Activated T-cell treated with anti-CD3 and anti-CD28 coated beads for 1 hour (primary cell): ENCODE results near the gene USP54.

Experiments
- DNase-seq: peaks from one replicate; pipeline ENCODE4 v3.0.0-alpha.2; 2020; ENCODE audit warnings: low read depth

Gene USP54

DNA sequence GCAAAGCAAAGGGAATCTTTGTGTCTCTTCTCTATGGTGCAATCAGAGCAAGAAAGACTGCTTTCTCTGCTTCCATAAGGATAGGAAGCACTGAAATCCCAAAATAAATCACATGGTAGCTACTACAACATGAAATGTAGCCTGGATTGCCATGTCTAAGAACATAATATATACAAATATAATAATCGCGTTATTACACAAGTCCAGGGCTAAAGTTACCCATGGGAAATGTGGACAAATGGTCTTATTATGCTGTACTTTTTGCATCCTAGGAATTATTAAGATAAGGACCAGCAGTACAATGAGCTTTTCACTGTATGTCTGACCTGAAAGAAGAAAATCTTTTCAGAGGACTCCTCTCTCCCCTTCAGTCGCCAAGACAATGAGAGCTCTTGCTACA lies 71.8 kb downstream of the USP54 start:
- no peak for DNase-seq

DNA sequence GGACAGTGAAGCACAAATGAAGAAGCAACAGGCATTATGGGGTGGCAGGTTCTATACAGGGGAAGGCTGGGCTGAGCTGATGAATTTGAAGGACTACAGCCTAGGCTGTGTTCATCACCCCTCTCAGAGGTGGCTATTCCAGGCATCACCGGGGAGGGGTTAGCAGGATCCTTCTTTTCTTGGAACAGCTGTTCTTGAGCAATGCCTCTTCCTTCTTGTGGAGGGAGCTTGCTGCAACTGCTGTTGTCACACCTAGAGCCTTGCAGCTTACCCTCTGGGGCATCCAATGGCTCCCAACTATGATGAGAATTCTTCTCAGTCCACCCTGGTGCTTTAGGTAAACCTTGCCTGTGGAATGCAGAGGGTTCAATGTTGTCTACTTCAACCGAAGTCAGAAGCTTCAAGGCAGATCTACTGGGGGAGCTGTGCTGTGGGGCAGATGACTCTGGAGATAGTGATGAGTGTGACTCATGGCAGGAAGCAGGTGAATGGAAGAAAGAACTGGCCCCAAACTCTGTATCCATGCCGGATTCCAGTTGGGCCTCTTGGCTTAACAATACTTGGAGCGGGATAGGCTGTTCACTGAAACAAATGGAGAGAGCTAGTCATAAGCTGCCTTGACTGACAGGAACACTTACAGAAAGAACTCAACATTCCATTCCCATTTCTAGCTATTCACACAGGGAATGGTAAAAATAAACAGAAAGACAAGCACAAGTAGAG lies 73.8 kb downstream of the USP54 start:
- no peak for DNase-seq

DNA sequence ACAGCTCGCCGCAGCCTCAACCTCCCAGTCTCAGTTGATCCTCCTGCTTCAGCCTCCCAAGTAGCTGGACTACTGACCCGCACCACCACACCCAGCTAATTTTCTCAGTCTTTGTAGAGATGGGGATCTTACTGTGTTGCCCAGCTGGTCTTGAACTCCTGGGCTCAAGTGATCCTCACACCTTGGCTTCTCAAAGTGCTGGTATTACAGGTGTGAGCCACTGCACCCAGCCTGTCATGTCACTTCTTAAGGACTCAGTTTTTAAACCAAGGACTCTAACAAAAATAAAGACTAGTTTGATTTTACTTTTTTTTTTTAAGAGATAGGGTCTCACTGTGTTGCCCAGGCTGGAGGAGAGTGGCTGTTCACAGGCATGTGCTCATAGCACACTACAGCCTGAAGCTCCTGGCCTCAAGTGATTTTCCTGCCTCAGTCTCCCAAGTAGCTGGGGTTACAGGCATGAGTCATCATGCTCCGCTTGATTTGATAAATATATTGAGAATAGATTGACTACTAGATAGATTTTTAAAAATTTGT lies 78.9 kb downstream of the USP54 start:
- DNase-seq = no peak

GRCh38 chr10:73509695-73510094 lies 81.4 kb downstream of the USP54 start:
- DNase-seq = no peak

- no peak for DNase-seq
Observed at GRCh38 chr10:73506491-73506890, 84.7 kb downstream of the USP54 start.

GRCh38 chr10:73506074-73506473 lies 85.1 kb downstream of the USP54 start:
- DNase-seq = no peak

GRCh38 chr10:73503037-73503436 lies 88.1 kb downstream of the USP54 start:
- DNase-seq = no peak

- no peak for DNase-seq
Observed at GRCh38 chr10:73501651-73502050, 89.5 kb downstream of the USP54 start.

DNA sequence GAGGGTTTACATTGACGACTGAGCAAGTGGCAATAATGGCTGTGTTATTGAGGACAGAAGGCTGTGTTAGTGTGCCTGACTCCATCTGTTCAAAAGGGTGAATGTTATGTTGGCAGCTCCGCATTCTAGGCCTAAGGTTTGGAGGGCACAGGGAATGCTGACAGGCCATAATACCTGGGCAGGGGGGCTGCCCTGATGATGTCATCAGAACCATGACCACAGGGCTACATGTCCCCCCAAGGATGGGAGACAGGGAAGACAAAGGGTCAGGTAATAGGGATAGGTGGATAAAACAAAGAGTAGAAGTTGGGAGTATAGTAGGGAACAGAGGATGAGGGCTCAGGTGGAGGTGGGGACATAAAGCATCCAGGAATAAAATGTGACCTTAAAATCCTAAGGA lies 93.5 kb downstream of the USP54 start:
- DNase-seq = no peak

GRCh38 chr10:73495884-73496674 lies 95.1 kb downstream of the USP54 start, which contains the start of gene PPP3CB:
Gene PPP3CB (minus strand): TSS chr10:73496024. CDS start chr10:73495889, 135 bp downstream.
- peak; percentile 89 for DNase-seq

GRCh38 chr10:73495226-73495883 lies 95.8 kb downstream of the USP54 start:
- peak; percentile 78 for DNase-seq

GRCh38 chr10:73494877-73495225 lies 96.3 kb downstream of the USP54 start:
- DNase-seq = no peak

GRCh38 chr10:73494213-73494612 lies 96.9 kb downstream of the USP54 start:
- DNase-seq = no peak

DNA sequence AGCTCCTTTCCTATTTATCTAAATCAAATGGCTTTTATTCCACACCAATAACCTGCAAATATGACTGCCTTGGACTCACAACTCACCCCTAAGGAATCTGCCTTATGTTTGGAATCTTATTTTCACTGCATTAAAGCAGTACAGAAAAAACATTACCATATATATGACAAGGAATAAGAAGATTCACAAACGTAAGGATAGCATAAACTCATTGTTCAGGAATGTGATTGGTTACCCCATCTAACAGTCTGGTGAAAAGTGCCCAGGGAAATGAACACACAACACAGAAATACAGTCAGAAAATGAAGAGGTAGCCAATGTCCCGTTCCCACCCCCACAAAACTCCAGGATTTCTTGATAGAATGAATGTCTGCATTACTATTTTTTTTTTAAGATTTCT lies 97.4 kb downstream of the USP54 start:
- no peak for DNase-seq

DNA sequence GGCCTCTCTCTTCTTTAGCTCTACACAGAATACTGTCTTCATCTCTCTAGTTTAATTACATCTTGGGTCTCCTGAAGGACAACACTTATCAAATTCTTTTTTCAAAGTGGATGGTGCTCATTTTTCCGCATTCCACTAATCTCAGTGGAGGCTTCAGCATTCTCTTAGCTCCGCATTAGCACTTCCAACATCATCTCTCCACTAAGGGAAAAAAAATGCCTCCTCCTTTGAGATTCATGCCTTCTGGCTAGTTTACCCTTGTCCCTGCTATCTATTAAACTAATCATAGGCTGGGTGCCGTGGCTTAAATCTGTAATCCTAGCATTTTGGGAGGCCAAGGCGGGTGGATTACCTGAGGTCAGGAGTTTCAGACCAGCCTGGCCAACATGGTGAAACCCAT lies 104.5 kb downstream of the USP54 start:
- no peak for DNase-seq

DNA sequence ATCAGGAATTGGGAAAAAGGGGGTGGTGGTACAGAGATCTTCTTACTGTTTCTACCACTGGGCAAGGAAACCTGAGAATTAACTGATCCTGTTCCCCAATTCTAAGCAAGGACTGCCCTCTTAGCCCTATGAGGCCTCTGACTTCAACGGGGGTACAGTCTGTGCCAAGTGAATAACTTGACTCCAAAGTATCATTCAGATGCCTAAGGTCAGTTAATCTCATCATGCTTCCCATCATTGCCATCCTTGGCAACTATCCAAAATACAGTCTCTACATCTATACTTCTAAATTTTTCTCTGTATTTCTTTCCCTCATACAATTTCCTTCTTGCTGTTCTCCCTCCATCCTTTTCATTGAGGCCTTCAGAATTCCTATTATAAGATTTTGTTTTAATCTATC lies 105.8 kb downstream of the USP54 start:
- DNase-seq = no peak

GRCh38 chr10:73480158-73480557 lies 111.0 kb downstream of the USP54 start:
- no peak for DNase-seq

GRCh38 chr10:73478636-73479035 lies 112.5 kb downstream of the USP54 start:
- no peak for DNase-seq

GRCh38 chr10:73471226-73471625 lies 119.9 kb downstream of the USP54 start:
- DNase-seq = no peak

DNA sequence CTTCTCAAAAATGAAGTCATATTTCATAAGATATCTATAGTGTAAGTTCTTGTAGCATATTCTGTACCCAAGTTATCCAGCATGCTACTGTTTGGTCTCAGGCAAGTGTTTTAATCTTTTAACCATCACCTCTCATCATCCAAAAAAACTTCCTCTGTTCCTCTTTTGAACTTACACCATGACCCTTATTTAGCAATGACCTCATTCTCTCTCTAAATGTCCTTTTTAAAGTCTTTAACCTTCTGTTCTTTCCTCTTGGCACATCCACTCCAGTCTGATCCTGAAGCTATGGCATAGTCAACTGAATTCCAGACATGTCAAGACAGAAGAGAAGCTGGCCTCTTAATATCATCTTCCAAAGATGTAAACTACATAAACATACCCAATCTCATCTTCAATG lies 121.6 kb downstream of the USP54 start:
- DNase-seq = no peak

GRCh38 chr10:73467206-73467605 lies 123.9 kb downstream of the USP54 start:
- no peak for DNase-seq

DNA sequence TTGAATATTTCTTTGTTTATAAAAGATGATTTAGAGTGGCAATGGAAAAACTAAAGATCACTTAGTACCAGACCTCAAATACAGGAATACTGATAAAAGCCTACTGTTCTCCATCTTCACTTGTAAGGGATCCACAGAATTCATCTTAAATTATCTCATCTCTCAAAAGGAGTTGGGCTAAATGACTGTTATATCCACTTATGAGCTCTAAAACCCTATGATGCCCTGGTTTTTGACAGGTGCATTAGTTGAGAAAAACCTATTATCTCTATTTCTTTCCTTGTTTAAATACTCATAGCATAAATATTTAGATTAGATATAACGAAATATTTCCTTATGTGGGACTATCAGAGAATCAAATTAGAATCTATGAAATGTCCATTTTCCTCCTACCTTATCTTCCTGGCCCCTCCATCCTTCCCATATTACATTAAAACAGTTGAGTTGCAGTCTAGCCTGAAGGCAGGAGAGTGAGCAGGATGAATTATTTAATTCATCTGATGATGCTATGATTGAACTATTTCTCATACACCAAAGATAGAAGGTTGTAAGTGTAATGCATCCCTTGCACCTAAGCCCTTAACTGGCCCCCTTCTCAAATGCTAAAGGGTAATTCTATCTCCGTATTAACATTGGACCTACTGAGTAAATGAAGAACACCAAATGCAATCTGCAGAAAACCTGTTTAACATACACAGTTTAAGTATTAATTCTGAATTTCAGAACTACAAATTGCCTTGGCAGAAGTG lies 125.0 kb downstream of the USP54 start:
- no peak for DNase-seq
